Stimulated activated CD4-positive, alpha-beta T cell treated with anti-CD3 and anti-CD28 coated beads, Interleukin-1b, Interleukin-23, amount 100 ng/mL, for 24 hours (primary cell): ENCODE data around the gene PRDX4.
A peak's percentile ranks its signal among the peaks of the same experiment; 100 is the strongest.
"Not testable (repeated sequence)": the region's sequence is repeated elsewhere in the genome, so short reads cannot be mapped to it uniquely, and the experiment has no call there.

ENCODE experiments used
- DNase-seq, 4 experiments: peaks; one replicate each; pipeline ENCODE4 v3.0.0-alpha.2; 2020; ENCODE audit warnings: low read depth in 4 of 4, low spot score in 1 of 4

PRDX4 gene

GRCh38 chrX:23667239-23668177 is at the start of gene PRDX4:
Gene PRDX4 (plus strand): TSS chrX:23667493. CDS start chrX:23667571, 78 bp downstream.
- peak; percentile 48 to 70 (median 66) for DNase-seq

- DNase-seq = no peak
Measured at GRCh38 chrX:23621621-23622265, 45.5 kb upstream of the PRDX4 start.

GRCh38 chrX:23623797-23624196 is 43.5 kb upstream of the PRDX4 start:
- no peak for DNase-seq

GRCh38 chrX:23626651-23627050 is 40.6 kb upstream of the PRDX4 start:
- no peak for DNase-seq

GRCh38 chrX:23628131-23628530 is 39.2 kb upstream of the PRDX4 start:
- no peak for DNase-seq

- DNase-seq = no peak
Measured at GRCh38 chrX:23631136-23631535, 36.2 kb upstream of the PRDX4 start.

- DNase-seq = no peak
Measured at GRCh38 chrX:23633834-23634580, 33.3 kb upstream of the PRDX4 start.

- peak in 1 of 4 experiments; percentile 11 for DNase-seq
Measured at GRCh38 chrX:23637187-23637586, 30.1 kb upstream of the PRDX4 start.

GRCh38 chrX:23643020-23643419 is 24.3 kb upstream of the PRDX4 start:
- DNase-seq = no peak

- DNase-seq = no peak
Measured at GRCh38 chrX:23644744-23645143, 22.5 kb upstream of the PRDX4 start.

GRCh38 chrX:23656091-23656490 is 11.2 kb upstream of the PRDX4 start:
- no peak for DNase-seq

GRCh38 chrX:23656684-23657083 is 10.6 kb upstream of the PRDX4 start:
- DNase-seq = no peak

GRCh38 chrX:23659339-23659738 is 8.0 kb upstream of the PRDX4 start:
- no peak for DNase-seq

GRCh38 chrX:23660083-23660765 is 7.1 kb upstream of the PRDX4 start:
- not testable (repeated sequence) for DNase-seq

GRCh38 chrX:23660766-23661132 is 6.5 kb upstream of the PRDX4 start:
- no peak for DNase-seq

GRCh38 chrX:23661671-23662070 is 5.6 kb upstream of the PRDX4 start:
- no peak for DNase-seq

- no peak for DNase-seq
Measured at GRCh38 chrX:23662187-23662586, 5.1 kb upstream of the PRDX4 start.

- DNase-seq = no peak
Measured at GRCh38 chrX:23662853-23663252, 4.4 kb upstream of the PRDX4 start.

GRCh38 chrX:23664496-23664895 is 2.8 kb upstream of the PRDX4 start:
- DNase-seq = no peak

GRCh38 chrX:23666282-23666681 is 1.0 kb upstream of the PRDX4 start:
- no peak for DNase-seq

GRCh38 chrX:23668335-23668734 is 1.0 kb downstream of the PRDX4 start:
- no peak for DNase-seq
